GM19351 (cell line): Measurements from ENCODE around the gene PLA2G4F.

ENCODE experiments used
- ATAC-seq: cut with Tn5 transposase; IDR thresholded peaks from one replicate; pipeline ENCODE4 v1.9.1; 2021; ENCODE audit warnings: mild to moderate bottlenecking, moderate library complexity; ENCODE audit not compliant: unreplicated experiment

The PLA2G4F gene

DNA sequence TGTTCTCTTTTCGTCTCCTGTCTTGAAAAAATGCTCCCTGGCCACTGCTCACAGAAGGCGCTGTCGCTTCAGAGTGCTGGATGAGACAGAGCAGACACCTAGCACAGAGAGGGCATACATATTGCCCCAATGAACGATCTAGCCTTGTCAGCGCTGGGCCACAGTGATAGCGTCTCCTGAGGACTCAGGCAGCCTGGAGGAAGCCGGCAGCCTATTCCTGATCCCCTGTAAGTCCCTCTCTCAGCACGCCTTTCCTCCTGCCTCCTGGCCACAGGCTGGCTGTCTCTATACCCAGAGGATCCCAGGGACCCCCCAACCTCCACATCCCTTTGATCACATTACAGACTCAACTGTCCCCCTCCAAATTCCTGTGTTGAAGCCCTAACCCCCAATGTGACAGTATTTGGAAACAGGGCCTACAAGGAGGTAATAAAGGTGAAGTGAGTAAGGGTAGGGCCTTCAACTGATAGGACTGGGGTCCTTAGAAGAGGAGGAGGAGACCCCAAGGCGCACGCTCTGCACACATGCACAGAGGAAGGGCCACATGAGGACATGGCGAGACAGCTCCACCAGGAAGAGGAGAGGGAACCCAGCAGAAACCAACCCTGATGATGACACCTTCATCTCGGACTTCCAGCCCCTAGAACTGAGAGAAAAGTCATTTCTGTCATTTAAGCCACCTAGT lies 7.5 kb downstream of the PLA2G4F start:
- no peak for ATAC-seq

DNA sequence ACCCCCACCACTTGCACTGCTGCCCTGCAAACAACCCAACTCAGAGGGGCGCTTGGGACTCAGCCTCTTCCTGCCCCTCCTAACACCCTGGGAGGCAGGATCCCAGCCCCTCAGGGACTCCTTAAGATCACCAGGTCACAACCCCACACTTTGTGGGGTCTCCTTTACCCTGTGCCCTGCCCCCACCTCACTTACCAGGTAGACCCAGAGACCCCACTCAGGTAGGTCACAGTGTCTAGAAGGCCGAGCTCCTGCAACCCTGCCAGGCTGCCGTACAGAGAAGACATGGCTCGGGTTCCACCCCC lies 9.1 kb downstream of the PLA2G4F start:
- ATAC-seq: no peak

DNA sequence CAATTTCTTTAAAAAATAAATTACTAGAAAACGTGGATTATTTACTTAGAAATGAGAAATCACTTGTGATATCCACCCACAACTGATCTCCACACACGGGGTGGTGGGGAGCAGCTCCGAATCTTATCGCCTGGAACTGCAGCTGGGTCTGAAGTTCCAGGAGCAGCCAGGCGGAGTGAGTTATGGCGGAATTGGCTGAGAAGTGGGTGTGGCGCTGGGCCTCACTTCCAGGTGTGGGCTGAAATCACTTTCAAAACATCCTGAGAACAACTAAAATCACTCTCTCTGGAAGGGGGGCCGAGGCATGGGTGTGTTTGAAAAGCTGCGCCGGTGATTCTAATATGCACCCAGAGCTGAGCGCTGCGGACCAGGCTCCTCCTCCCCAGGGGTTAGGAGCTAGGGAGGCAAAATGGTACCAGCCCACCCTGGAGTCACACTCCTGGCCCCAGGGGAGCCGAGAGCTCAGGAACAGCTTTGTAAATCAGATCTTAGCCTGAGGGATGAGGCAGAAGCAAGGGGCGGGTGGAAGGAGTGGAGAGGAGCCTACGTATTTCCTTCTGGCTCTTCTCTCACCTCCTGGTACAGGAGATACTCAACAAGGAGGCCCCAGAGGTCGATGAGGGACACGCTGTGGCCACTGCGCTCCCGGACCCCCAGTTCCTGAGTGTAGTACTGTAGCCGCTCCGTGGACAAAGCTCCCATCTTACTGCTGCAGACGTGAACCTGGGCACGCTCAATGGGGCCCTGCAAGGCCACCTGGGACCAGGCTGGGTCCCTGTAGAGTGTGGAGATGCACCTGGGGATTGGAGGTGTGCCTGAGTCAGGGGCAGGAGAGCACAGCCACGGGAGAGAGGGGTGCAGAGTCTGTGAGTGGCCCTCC lies 9.6 kb downstream of the PLA2G4F start:
- no peak for ATAC-seq

DNA sequence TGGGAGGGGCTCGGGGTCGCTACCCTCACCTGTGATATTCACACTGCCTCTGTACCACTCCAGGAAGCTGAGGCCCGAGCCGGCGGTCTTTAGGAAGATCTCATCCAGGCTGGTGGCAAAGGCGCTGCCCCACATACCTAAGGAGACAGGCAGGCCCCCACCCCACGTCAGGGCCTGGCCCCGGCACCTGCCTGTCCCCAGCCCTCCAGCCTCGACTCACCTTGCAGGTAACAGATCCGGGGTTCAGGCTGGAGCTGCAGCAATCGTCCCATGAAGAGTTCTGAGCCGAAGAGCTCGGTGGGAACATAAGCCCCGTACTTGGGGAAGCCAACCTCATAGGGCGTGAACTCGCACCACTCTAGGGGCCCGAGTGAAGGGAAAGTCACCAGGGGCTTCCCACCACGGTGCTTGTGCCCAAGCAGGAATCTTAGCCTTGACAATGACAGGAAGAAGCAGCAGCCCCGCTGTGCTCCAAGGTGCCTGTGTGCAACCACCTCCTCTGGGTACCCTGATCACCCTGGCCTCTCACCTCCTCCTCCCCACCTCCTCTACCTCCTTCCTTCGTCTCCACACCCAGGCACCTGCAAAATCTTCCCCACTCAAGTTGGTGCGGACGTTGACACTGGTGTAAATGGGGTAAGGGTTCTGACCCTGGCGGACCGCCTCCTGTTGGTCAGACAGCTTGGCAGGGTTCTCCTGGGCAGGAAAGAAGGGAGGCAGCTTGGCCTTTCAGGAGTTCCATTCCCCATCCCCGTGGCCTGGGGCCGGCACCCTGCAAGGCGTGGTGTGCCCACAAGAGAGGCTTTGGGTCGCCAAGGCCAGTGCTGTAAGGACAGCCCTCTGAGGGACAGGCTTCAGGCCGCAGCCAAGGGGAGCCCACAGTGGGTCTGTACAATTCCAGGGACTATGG lies 10.6 kb downstream of the PLA2G4F start:
- ATAC-seq: no peak

DNA sequence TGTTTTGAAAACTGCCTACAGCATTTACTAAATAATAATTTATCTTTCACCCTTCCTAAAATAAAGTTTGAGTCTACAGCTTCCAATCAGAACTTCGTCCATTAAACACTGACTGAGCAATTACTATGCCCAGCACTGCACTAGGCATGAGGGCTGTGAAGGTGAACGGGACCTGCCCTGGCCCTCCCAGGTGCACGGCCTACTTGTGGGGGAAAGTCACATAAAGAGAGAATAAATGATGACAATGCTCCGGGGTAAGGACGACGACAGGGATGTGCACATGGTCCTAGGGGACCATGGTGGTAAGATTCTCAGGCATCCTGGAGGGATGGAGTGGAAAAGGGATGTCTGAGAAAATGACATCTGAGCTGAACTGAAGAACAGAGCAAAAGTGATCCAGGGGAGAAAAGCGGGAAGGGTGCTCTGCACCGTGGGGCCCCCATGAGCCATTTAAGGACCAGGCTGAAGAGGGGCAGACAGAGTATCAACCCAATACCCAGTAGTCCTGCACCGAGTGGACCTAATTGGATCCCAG lies 11.5 kb downstream of the PLA2G4F start:
- no peak for ATAC-seq

DNA sequence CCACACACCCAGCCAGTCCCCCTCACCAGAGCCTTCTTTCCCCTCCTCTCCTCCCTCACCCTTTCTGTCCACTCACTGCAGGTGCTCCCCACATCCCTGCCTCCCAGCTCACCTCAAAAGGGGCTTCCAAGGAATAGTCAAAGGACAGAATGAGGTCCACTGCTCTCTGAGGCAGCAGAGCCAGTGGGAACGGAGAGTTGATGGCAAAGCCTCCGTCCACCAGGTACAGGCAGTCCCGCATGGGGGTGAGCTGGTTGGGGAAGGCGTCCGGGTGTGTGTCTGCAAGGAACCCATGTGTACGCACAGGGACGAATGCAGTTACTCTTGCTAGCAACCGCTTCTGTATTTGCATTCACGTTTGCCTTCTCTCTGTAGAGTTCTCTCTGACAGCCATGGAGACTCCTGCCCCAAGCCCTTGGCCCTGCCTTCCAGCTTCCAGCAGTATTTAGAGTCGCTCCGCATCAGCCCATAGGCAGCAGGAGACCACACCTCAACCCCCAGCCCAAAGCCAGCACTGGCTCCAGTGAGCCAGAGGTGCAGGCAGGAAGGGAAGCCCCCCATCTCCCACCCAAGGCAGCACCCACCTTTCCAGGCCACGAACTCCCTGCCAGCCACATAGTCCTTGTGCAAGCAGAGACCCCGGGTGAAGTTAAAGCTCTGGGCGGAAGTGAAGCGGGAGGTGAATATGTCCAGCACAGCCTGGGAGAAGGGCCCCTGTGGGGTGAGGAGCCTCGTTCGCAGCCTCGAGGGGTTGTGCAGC lies 12.4 kb downstream of the PLA2G4F start:
- ATAC-seq: no peak

DNA sequence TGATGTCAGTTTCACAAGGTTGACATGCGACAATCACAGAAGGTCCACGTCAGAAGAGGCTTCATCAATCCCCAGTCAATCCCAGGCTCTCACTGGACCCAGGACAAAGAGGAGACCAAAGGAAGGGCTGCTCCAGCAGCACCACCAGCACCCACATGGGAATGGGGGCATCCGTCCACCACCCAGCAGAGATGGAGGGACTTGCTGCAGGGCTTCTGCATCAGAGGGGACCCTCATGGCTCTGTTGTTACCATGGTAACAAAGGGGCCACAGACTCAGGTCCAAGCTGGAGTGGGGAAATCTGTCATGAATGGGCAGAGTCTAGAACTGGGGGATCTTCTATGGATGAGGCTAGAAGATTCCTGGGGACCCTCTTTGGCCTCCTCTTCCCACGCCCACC lies 13.1 kb downstream of the PLA2G4F start:
- ATAC-seq: no peak

DNA sequence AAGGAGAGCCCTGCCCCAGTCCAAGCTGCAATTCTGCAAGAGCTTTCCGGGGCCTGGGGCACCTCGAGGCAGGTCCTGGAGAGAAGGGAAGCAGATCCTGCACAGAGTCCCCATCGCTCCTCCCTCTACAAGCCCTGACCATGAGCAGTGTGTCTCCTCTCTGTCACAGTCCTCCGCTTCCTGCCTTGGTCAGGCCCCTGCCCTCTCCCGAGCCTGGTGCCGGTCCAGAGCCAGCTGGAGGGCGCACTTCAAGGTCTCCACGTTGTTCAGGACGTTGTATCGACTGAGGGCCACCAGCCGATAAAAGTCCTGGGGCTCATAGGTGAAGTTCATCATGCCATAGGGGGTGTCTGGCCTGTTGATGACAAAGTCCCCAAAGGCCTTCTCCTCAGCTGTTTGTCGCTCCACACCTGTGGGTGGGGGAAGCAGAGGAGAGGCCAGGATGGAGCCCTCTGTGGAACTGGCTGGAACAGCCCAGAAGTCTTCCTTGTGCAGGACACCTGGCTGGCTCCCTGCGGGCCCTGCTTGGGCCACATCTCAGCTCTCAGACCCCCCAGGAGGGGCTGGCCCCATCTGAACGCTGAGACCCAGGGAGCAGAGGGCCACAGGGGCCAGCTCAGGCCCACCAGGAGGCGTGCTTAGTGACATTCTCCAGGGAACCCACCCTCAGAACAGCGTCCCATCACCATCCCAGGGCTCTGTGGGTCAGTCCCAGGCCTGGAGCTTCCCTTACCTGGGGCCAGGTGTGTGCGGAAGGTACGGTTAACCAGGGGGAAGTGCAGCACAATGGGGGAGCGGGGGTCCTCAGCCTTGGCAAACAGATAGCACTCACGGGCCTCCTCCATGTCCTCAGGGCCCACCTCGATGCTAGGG lies 14.4 kb downstream of the PLA2G4F start:
- ATAC-seq: no peak

DNA sequence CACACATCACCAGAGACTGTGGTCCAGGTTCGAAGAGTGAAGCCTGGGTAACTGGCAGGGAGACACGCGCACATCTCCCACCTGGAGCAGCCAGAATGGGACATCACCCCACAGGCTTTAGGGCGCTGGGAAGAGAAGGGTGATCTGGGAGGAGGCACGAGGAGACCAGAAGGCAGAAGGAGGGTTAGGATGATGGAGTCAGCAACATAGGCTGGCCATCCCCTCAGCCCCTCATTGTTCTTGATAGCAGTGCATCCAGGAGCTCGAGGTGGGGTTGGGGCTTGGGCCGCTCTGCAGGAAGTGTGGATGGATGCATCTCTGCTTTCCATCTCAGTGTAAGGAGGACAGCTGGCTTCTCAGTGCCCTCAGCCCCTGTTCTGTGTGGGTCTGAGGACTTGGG lies 15.2 kb downstream of the PLA2G4F start:
- ATAC-seq: no peak

DNA sequence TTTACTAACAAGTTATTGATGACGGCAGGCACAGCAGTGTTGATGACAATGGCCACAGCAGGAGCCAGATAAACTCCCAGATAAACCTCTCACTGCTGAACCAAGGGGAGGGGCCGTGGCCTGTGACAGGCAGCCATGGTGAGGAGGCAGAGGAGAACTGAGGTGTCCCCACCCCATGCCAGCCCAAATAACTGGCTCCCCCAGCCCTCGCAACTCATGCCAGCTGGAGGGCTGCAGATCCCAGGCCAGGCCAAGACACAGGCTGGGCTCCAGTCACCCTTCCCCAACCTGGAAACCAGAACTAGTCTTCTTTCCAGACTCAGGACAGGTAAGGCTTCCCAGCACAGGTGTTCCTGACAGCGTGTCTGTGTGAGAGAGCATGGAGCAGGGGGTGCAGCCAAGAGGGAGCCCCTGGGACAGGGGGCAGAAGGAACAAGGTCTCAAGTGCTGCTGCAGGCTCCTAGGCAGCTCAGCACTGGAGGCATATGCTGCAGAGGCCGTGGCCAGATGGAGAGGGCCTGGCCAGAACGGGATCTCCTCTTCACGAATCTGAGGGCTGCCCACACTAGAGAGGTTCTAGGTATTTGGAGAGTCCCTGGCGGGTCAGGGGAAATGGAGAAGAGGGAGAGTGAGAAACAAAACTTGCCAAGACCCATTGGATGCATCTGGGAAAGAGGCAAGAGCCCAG lies 15.9 kb downstream of the PLA2G4F start:
- no peak for ATAC-seq

DNA sequence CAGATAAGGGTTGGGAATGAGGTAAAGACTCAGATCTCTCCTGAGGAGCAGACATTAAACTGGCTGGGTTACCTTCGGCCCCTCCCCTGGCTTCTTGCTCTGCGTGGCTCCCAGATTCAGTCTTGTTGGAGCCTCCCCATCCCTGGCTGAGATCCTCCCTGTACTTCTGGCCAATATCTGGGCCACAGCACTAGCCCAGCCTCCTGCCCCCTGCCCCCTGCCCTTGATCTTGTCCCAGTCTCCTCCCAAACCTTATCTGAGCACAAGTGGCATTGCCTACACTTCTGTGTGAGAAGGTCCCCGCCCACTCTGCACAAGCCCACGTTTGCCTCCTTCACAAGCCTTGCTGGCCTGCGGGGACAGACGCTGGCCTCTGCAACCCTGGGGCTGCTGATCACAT lies 16.8 kb downstream of the PLA2G4F start:
- no peak for ATAC-seq

DNA sequence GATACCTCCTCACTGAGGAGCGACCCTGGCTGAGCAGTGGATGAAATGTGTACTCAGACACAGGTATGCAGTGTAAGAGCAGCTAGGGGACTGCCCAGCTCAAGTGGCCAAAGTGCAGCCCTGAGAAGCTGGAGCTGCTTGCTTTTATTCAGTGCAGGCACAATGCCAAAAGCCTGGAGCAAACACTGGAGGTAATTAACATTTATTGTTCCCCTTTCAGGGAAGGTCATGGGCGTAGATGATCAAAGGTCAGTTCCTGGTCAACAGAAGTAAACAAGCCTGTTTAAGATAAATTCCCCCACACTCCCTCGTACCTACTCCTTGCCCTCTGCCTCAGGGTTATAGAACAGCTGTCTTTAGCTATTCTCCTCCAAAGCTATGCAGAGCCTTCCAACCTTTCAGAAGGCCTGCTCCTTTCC lies 17.5 kb downstream of the PLA2G4F start:
- no peak for ATAC-seq

DNA sequence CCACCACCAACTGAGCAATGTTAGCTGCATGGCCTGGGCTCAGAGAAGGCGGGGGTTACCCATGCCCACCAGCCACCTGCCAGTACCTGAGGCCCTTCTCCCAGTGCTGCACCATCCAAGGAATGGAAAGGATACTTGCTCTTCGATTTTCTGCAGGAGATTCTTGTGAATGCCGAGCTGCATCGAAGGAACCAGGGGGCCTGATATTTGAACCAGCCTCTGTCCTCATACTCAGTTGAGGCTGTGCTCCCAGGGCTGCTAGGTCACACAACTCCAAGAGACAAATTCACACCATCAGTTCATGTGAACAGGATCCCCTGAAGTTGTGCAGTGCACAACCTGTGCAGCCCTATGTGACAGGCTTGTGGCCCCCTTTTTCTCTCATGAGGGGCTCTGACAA lies 18.0 kb downstream of the PLA2G4F start:
- ATAC-seq: no peak

DNA sequence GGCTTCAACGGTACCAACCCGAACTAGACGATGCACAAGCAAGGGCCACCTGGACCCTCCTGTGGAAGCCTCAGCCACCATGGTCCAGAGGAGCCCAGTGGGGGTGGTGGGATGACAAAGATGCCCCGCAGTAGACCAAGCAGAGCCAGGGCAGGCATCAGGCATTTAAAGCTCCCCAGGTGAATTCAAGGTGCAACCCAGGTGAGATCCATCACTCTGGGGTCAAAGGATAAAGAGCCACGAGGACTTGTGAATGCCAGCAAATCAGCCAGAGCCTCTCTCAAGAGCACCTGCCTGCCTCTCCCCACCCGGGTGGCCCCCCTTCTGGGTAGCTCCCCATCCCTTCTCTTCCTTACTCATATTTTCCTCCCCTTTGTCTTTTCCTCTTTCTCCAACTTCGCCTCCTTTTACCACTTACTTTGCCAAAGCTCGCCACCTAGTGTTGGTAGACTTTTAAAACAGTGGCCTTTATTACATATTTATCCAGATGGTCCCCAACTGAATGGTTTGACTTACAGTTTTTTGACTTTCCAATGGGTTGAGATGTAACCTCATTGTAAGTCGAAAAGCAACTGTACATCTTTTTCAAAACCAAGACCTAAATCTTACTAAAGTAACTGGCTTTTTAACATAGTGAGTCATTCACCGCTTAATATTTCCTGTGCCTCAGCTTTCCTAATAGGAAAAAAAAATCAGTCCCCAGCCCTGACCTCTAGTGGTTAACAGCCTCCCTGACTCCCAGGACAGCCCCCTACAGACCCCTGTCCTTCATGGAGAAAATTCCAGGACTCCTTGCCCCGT lies 18.8 kb downstream of the PLA2G4F start:
- no peak for ATAC-seq

DNA sequence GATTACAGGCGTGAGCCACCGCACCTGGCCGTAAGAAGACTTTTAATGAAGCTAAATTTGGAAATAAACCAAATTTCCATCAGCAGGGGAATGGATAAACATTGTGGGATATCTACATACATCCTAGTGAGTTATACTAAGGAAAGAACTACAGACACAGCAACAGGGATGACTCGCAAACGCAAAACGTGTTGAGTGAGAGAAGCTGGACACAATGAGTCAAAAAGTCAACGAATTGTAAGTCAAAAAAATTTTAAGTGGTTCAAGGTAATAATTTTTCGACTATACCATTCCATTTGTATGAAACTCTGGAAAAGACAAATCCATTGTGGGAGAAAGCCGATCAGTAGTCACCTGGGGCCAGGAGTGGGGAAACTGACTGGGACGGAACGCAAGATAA lies 19.9 kb downstream of the PLA2G4F start:
- ATAC-seq: no peak

DNA sequence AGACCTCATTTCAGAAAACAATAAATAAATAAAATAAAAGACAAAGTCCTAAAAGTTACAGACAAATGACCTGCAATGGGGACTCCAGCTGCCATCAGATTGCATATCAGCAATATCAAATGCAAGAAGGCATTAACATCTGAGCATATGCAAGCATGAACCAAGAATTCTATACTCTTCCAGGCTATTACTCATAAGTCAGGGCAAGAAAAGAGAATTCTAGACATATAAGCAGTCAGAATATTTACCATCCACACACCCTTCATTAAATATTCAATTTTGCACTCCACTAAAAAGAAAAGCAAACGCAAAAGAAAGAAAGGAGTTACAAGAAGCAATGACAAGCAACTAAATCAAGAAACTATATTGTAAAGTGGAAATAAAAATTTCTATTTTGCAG lies 21.1 kb downstream of the PLA2G4F start:
- ATAC-seq: no peak

DNA sequence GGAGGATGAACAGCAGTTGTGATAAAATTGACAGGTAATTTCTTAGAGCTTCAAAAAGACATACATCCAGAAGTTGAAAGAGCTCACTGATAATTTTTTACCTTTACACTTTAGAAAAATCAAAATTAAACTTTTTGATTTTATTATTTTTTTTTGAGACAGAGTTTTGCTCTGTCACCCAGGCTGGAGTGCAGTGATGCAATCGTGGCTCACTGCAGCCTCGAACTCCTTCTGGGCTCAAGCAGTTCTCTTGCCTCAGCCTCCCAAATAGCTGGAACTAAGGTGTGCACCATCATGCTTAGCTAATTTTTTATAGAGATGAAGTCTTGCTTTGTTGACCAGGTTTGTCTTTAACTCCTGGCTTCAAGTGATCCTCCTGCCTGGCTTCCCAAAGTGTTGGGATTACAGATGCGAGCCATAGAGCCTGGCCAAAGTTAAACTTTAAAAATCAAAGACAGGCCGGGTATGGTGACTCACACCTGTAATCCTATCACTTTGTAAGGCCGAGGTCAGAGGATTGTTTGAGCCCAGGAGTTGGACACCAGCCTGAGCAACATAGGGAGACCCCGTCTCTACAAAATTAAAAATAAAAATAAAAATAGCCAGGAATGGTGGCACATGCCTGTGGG lies 21.7 kb downstream of the PLA2G4F start:
- ATAC-seq: no peak
